MM.1S (cell line): ENCODE measurements around the gene CACNA1C.

Experiments
- CTCF ChIP-seq: fragments of 300-600 bp; sonication (generic); IDR thresholded peaks from 2 replicates; pipeline ENCODE4 v1.5.1; 2016; ENCODE audit warnings: antibody characterized with exemption, low read length, mixed read lengths
- EZH2 ChIP-seq: fragments of 300-600 bp; sonication (generic); optimal IDR thresholded peaks from 2 replicates; pipeline ENCODE3; 2017; ENCODE audit warnings: low read depth, mild to moderate bottlenecking, antibody characterized with exemption, low read length, mixed read lengths

GRCh38 chr12:2287589-2287988 is 234.8 kb downstream of the CACNA1C start:
- TF ChIP-seq EZH2 (no peak), CTCF (no peak)
